Breast epithelium (tissue), 4 donors: ENCODE results near the gene DUSP8. TPM values are rescaled to one million over a fixed set of nuclear protein-coding genes. Genes with fewer than 3 reads are reported as not detected.
A peak's percentile ranks its signal among the peaks of the same experiment; 100 is the strongest.

Experiments used
- DNase-seq, 2 donors: peaks; one replicate each; pipeline ENCODE4 v3.0.0-alpha.2; 2019; ENCODE audit warnings: low spot score in 2 of 2
- H3K27ac ChIP-seq, 2 donors: fragments of 200-600 bp; sonication (generic) in 1 of 2; one replicate each; pipeline ENCODE4 v1.5.1; 2016 to 2019; ENCODE audit warnings: mild to moderate bottlenecking in 1 of 2
- H3K27me3 ChIP-seq, 2 donors: fragments of 200-600 bp; sonication (generic) in 1 of 2; one replicate each; pipeline versions ENCODE4 v1.5.1 to v1.6.0; 2017 to 2019; ENCODE audit warnings: control low read depth in 1 of 2, mild to moderate bottlenecking in 1 of 2
- H3K36me3 ChIP-seq: fragments of 200-600 bp; one replicate; pipeline ENCODE4 v1.5.1; 2019
- H3K4me1 ChIP-seq, 2 donors: fragments of 200-600 bp; sonication (generic); one replicate each; pipeline ENCODE4 v1.5.1; 2016 to 2019; ENCODE audit warnings: control low read depth in 1 of 2
- H3K4me3 ChIP-seq, 3 donors: fragments of 200-600 bp; sonication (generic); 1 replicate in 2 of 3; 2 replicates in 1 of 3; pipeline ENCODE4 v1.5.1; 2016 to 2019; ENCODE audit warnings: mild to moderate bottlenecking in 3 of 3, moderate library complexity in 2 of 3
- H3K9me3 ChIP-seq, 2 donors: fragments of 200-600 bp; sonication (generic) in 1 of 2; one replicate each; pipeline ENCODE4 v1.5.1; 2016 to 2019; ENCODE audit warnings: control low read depth in 1 of 2
- POLR2A ChIP-seq: fragments of 450-650 bp; IDR thresholded peaks from one replicate; pipeline ENCODE4 v1.6.1; 2016; ENCODE audit warnings: antibody characterized with exemption, mild to moderate bottlenecking, moderate library complexity
- POLR2AphosphoS5 ChIP-seq, 3 donors: sonication (generic); formaldehyde crosslinking; IDR thresholded peaks; one replicate each; pipeline ENCODE4 v1.6.1; 2017; ENCODE audit warnings: antibody characterized with exemption in 3 of 3
- intact Hi-C: fragments of 100-400 bp; cut with DNase I; formaldehyde crosslinking; loops from one replicate; pipeline ENCODE4 v1.15.1; 2023; ENCODE audit warnings: low total_unique reads
- total RNA-seq, 3 donors: library from RNA; depleted of rRNA; stranded (reverse); fragments of >200 nt; gene quantifications; one replicate each; pipeline ENCODE4 v1.1.0, GENCODE V29; 2016
- TF ChIP-seq, protein P1 (sequence below), 3 donors: fragments of 450-650 bp; IDR thresholded peaks; one replicate each; pipeline ENCODE4 v1.5.1; 2016 to 2017; ENCODE audit warnings: antibody characterized with exemption in 3 of 3, mild to moderate bottlenecking in 3 of 3, moderate library complexity in 3 of 3

Gene DUSP8
- total RNA-seq, 3 donors from 2014 or later = 0.80 to 2.9 (median 1.6) TPM

DNA sequence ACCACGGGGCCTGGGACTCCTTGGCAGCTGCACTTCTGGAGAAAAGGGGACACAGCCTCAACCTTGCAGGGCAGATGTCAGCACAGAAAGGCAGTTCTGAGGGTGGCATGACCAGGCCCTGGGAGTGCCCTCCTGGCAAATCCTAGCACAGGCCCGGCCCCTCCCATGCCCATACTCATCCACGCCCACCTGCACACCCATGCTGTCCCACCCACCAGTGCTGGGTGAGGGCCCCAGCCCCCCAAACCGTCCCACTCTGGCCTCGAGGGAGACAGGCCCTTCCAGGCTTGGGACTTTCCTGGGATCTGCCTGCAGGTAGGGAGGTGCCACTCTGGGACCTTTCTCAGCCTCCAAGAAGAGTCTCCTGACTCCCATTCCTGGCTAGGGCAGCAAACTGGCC is 10.1 kb downstream of the DUSP8 start:
- Histone ChIP-seq H3K36me3 (no peaks in the 10 kb centered on the region), H3K27ac (no peak overlapping the region), H3K4me1 (peaks cover 9 to 14% of the 10 kb centered on the region in 2 donors), H3K4me3 (no peak overlapping the region), H3K9me3 (no peaks in the 10 kb centered on the region), H3K27me3 (no peaks in the 10 kb centered on the region)
- DNase-seq = no peak
- TF ChIP-seq POLR2A (no peak), POLR2AphosphoS5 (IDR thresholded peaks at IDR 0.05) (no peak)
- TF ChIP-seq, protein P1, sequence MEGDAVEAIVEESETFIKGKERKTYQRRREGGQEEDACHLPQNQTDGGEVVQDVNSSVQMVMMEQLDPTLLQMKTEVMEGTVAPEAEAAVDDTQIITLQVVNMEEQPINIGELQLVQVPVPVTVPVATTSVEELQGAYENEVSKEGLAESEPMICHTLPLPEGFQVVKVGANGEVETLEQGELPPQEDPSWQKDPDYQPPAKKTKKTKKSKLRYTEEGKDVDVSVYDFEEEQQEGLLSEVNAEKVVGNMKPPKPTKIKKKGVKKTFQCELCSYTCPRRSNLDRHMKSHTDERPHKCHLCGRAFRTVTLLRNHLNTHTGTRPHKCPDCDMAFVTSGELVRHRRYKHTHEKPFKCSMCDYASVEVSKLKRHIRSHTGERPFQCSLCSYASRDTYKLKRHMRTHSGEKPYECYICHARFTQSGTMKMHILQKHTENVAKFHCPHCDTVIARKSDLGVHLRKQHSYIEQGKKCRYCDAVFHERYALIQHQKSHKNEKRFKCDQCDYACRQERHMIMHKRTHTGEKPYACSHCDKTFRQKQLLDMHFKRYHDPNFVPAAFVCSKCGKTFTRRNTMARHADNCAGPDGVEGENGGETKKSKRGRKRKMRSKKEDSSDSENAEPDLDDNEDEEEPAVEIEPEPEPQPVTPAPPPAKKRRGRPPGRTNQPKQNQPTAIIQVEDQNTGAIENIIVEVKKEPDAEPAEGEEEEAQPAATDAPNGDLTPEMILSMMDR (IDR thresholded peaks at IDR 0.05) = no peak
- intact Hi-C loops = no loop called here

DNA sequence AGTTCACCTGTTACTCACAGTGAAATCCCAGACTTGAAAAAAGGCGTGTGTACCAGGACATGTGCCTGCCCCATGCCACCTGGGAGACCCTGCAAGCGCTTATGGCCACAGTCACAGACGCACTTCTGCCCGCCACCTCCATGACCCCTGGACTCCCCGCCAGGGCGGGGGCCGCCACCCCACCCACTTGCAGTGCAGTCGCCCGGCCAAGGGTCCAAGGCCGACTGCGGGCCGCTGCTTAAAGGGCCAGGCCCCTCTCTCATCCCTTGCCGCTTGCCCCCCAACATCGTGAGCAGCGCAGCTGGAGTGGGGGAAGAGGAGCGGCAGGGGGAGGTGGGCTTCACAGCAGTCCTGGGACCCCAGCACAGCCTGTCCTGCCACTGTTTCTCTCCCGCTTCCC is 10.8 kb downstream of the DUSP8 start:
- no peak for DNase-seq
- intact Hi-C loops = no loop called here
- Histone ChIP-seq H3K27ac (no peak overlapping the region), H3K27me3 (no peaks in the 10 kb centered on the region), H3K4me3 (no peak overlapping the region), H3K4me1 (peaks cover 9 to 14% of the 10 kb centered on the region in 2 donors), H3K9me3 (no peaks in the 10 kb centered on the region), H3K36me3 (no peaks in the 10 kb centered on the region)
- TF ChIP-seq, protein P1 (IDR thresholded peaks at IDR 0.05) = no peak
- TF ChIP-seq POLR2A (no peak), POLR2AphosphoS5 (IDR thresholded peaks at IDR 0.05) (no peak)

DNA sequence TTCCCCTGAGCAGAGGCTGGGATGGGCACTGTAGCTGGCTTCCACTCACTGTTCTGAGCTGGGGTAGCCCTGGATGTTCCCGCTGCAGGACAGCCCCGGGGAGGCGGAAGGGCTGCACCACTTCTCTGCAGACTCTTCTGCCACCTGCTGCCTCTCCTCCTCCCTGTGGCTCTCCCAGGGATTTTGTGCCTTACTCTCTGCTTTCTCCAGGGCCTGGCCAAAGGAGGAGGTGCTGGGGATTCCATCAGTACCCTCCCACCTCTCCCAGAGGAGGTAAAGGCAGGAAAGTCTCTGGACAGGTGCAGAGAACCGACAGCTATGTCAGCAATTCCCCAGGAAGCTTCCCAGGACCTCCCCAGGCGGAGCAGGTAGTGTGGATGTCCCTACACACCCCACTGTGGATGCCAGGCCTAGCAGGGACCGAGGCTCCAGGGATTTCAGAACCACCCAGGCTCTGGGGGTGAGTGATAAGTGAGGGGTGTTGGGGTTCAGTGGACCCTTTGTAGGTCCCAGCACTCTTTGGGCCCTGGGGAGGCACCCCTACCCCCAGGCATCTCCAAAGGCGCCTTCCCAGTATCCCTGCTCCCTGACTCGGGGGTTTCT is 11.3 kb downstream of the DUSP8 start:
- H3K4me1 ChIP-seq = peaks cover 9 to 14% of the 10 kb centered on the region in 2 donors
- H3K27me3 ChIP-seq = no peaks in the 10 kb centered on the region
- H3K27ac ChIP-seq = peak overlapping the region in 1 of 2 donors; percentile 90

DNA sequence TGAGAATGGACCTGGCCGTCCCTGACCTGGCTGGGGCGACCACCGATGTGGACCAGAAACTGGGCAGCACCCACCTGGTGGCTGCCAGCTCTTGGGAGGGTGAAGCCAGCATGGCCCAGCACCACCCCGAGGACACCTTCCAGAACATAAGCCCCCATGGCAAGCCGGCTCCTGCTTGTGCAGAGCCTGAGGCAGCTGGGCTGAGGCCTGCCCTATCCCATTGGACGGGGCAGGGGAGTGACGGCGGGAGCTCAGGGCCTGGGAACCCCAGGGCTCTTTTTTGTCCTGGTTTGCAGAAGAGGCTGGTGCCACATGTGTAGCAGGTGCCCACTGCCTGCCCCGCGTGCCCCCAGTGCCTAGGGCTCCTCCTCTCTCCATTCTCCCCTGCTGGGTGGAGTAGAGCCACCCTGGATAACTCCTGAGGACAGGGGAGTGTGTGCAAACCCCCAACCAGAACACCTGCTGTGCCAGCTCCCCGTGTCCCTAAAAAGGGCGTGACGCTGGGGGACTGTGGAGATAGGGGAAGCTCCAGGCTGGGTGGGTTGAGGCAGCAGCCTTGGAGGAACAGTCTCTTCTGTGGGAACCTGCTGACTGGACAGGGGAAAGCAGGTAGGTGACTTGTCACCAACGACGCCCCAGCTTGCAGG is 11.9 kb downstream of the DUSP8 start:
- DNase-seq = no peak
- Histone ChIP-seq H3K27ac (peak overlapping the region; percentile 90 to 92), H3K4me1 (peaks cover 9 to 14% of the 10 kb centered on the region in 2 donors), H3K36me3 (no peaks in the 10 kb centered on the region), H3K9me3 (no peaks in the 10 kb centered on the region), H3K27me3 (no peaks in the 10 kb centered on the region), H3K4me3 (no peak overlapping the region)
- intact Hi-C loops = no loop called here
- TF ChIP-seq POLR2AphosphoS5 (IDR thresholded peaks at IDR 0.05) (no peak), POLR2A (no peak)
- TF ChIP-seq, protein P1 (IDR thresholded peaks at IDR 0.05) = no peak

More for the DNA sequence above, 11.3 kb downstream of the DUSP8 start:
- intact Hi-C loops = no loop called here
- no peak for TF ChIP-seq POLR2A
- TF ChIP-seq POLR2AphosphoS5 (IDR thresholded peaks at IDR 0.05) = no peak
- TF ChIP-seq, protein P1 (IDR thresholded peaks at IDR 0.05) = no peak
- no peak for DNase-seq
- no peak overlapping the region for H3K4me3 ChIP-seq
- H3K36me3 ChIP-seq = no peaks in the 10 kb centered on the region
- H3K9me3 ChIP-seq = no peaks in the 10 kb centered on the region

DNA sequence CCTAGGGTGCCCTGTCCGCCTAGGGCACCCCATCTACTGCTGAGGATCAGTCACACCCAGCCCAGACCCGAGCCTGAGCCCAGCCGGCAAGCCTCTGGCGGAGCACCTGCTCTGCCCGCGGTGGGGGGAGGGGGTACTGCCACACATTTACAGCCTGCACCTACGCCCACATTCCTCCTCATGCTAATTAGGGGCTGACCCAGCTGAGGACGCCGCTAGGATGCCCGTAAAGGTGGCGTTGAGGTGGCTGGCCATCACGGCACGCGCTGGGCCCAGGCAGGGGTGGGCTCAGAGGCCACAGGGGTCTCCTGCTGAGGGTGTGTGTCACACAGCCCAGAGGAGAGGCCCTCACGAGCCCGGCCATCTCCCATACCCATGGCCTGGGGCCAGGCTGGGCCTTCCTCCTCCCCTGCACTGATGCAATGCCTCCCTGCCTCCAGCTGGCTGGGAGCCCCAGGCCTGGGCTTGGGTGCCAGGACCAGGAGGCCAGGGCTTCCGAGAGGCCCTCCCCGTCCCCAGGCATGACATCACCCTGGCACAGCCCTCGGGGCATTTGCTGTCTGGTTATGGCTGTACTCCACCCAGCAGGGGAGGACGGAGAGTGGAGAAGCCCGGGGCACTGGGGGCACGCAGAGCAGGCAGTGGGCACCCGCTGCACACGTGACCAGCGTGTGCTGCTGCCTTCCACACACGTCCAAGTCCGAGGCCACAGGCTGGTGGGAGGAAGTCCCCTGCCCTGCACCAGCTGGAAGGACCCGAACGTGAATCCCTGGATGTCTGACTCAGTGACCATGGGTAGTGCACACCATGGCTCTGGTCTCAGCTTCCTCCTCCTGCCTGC is 12.7 kb downstream of the DUSP8 start:
- peaks cover 9 to 14% of the 10 kb centered on the region in 2 donors for H3K4me1 ChIP-seq
- H3K4me3 ChIP-seq = peak overlapping the region in 1 of 3 donors; percentile 43
- DNase-seq = peak; percentile 78 to 92
- TF ChIP-seq POLR2A = no peak
- TF ChIP-seq, protein P1 (IDR thresholded peaks at IDR 0.05) = peak in 1 of 3 donors; percentile 15
- peak in 2 of 3 donors; percentile 55 to 70 for TF ChIP-seq POLR2AphosphoS5 (IDR thresholded peaks at IDR 0.05)
- no peaks in the 10 kb centered on the region for H3K9me3 ChIP-seq
- no peaks in the 10 kb centered on the region for H3K27me3 ChIP-seq
- no peaks in the 10 kb centered on the region for H3K36me3 ChIP-seq
- H3K27ac ChIP-seq = peak overlapping the region; percentile 90 to 92
- intact Hi-C loops = no loop called here
